Fibroblast of gingiva (primary cell): ENCODE results near the gene OR14C36.
"Not testable (repeated sequence)": the region's sequence is repeated elsewhere in the genome, so short reads cannot be mapped to it uniquely, and the experiment has no call there.

Experiments used
- DNase-seq: peaks from one replicate; pipeline ENCODE4 v3.0.0-alpha.2; 2011; ENCODE audit warnings: low read depth

Gene OR14C36

GRCh38 chr1:248348475-248348874 is at the start of gene OR14C36:
Gene OR14C36, plus strand, starts transcription at chr1:248348775. Its CDS starts 0 bp downstream, at chr1:248348775.
- DNase-seq, result no peak

GRCh38 chr1:248303324-248303723 is 45.3 kb upstream of the OR14C36 start, which contains the start of gene OR2T12:
Gene OR2T12, minus strand, starts transcription at chr1:248303424. Its CDS starts 7,846 bp downstream, at chr1:248295578.
- DNase-seq, result no peak

GRCh38 chr1:248305672-248306071 is 42.9 kb upstream of the OR14C36 start:
- DNase-seq, result not testable (repeated sequence)

- no peak for DNase-seq
Observed at GRCh38 chr1:248306103-248306502, 42.5 kb upstream of the OR14C36 start.

- not testable (repeated sequence) for DNase-seq
Observed at GRCh38 chr1:248306740-248307139, 41.8 kb upstream of the OR14C36 start.

- no peak for DNase-seq
Observed at GRCh38 chr1:248316796-248317195, 31.8 kb upstream of the OR14C36 start.

- no peak for DNase-seq
Observed at GRCh38 chr1:248324468-248324867, 24.1 kb upstream of the OR14C36 start, which contains the start of gene OR2M7. Gene OR2M7, minus strand, starts transcription at chr1:248324568. Its CDS starts 0 bp downstream, at chr1:248324568.

GRCh38 chr1:248343451-248343850 is 5.1 kb upstream of the OR14C36 start:
- no peak for DNase-seq

GRCh38 chr1:248359415-248359814 is 10.8 kb downstream of the OR14C36 start:
- DNase-seq, result no peak

- DNase-seq, result no peak
Observed at GRCh38 chr1:248361121-248361715, 12.6 kb downstream of the OR14C36 start, which contains the start of gene OR2T4. Gene OR2T4, plus strand, starts transcription at chr1:248361665. Its CDS starts 0 bp downstream, at chr1:248361665.

GRCh38 chr1:248366609-248367008 is 18.0 kb downstream of the OR14C36 start:
- DNase-seq, result no peak

- DNase-seq, result no peak
Observed at GRCh38 chr1:248372394-248372793, 23.8 kb downstream of the OR14C36 start.

GRCh38 chr1:248373761-248374160 is 25.2 kb downstream of the OR14C36 start:
- no peak for DNase-seq

- no peak for DNase-seq
Observed at GRCh38 chr1:248375446-248375845, 26.9 kb downstream of the OR14C36 start, which contains the start of gene OR2T6. Gene OR2T6, plus strand, starts transcription at chr1:248375746. Its CDS starts 11,863 bp downstream, at chr1:248387609.

- no peak for DNase-seq
Observed at GRCh38 chr1:248376916-248377315, 28.3 kb downstream of the OR14C36 start.

- no peak for DNase-seq
Observed at GRCh38 chr1:248380854-248381253, 32.3 kb downstream of the OR14C36 start.

- DNase-seq, result no peak
Observed at GRCh38 chr1:248388426-248388825, 39.9 kb downstream of the OR14C36 start.

GRCh38 chr1:248393050-248393449 is 44.5 kb downstream of the OR14C36 start:
- DNase-seq, result no peak
